Endothelial cell of umbilical vein (primary cell): ENCODE results near the gene LHPP. TPM values are rescaled to one million over a fixed set of nuclear protein-coding genes. Genes with fewer than 3 reads are reported as not detected.
A peak's percentile ranks its signal among the peaks of the same experiment; 100 is the strongest.

Experiments used
- BruUV-seq: library from RNA; stranded (reverse); fragments of 400-500 nt; replicated peaks from 2 replicates; lab custom pipeline; 2021; lab: Mats Ljungman, UMichigan
- CTCF ChIA-PET: fragments of 300-600, 350-600 bp; sonication (Branson Sonifier 250); formaldehyde crosslinking; loops from one replicate; lab custom pipeline; 2021; ENCODE audit warnings: antibody characterized with exemption, inconsistent platforms; lab: Charles Lee
- POLR2A ChIA-PET: fragments of 300-600, 350-600 bp; sonication (Branson Sonifier 250); formaldehyde crosslinking; loops from one replicate; lab custom pipeline; 2021; ENCODE audit warnings: antibody characterized with exemption, inconsistent platforms; lab: Charles Lee
- DNase-seq: peaks from one replicate; pipeline ENCODE4 v3.0.0-alpha.2; 2011; ENCODE audit warnings: low read depth, low spot score
- FAIRE-seq: peaks from 2 replicates; lab custom pipeline; 2011; peaks lifted over from hg19 to GRCh38; lab: Jason Lieb, UNC
- H2AFZ ChIP-seq: 2 replicates; pipeline ENCODE4 v1.6.0; 2012; ENCODE audit warnings: low read depth, low read length, control low read depth, inconsistent platforms
- H3K27ac ChIP-seq: 2 replicates; pipeline ENCODE4 v1.5.1; 2011; ENCODE audit warnings: low read depth, mild to moderate bottlenecking, control low read depth, low read length, moderate library complexity; ENCODE audit not compliant: insufficient read depth
- H3K27me3 ChIP-seq, 2 experiments: 2 replicates each; pipeline versions ENCODE4 v1.6.0 to v1.6.1; 2011; ENCODE audit warnings: low read length in 2 of 2, mixed read lengths in 1 of 2; ENCODE audit not compliant: control insufficient read depth in 2 of 2, insufficient read depth in 2 of 2
- H3K36me3 ChIP-seq, 2 experiments: 2 replicates in 1 of 2; 3 replicates in 1 of 2; pipeline ENCODE4 v1.5.1; 2011; ENCODE audit warnings: low read length in 2 of 2, mild to moderate bottlenecking in 1 of 2, moderate library complexity in 1 of 2; ENCODE audit not compliant: control insufficient read depth in 2 of 2, insufficient read depth in 2 of 2; ENCODE audit errors: extremely low read depth in 1 of 2
- H3K4me1 ChIP-seq: 3 replicates; pipeline ENCODE4 v1.5.1; 2011; ENCODE audit warnings: mild to moderate bottlenecking, low read length; ENCODE audit not compliant: control insufficient read depth, insufficient read depth; ENCODE audit errors: extremely low read depth
- H3K4me2 ChIP-seq: 2 replicates; pipeline ENCODE4 v1.6.1; 2011; ENCODE audit warnings: low read length, control low read depth, mixed read lengths; ENCODE audit not compliant: insufficient read depth
- H3K4me3 ChIP-seq, 3 experiments: fragments of 200-600 bp in 1 of 3; sonication (generic), shearing (Covaris generic) in 1 of 3; replicated peaks in 1 of 3; 2 replicates each; pipeline ENCODE4 v1.5.1; 2011 to 2016; ENCODE audit warnings: control low read depth in 3 of 3, low read length in 3 of 3, mild to moderate bottlenecking in 2 of 3, inconsistent platforms in 1 of 3, low read depth in 1 of 3, moderate library complexity in 1 of 3; ENCODE audit not compliant: insufficient read depth in 1 of 3
- H3K79me2 ChIP-seq: 2 replicates; pipeline ENCODE4 v1.6.0; 2012; ENCODE audit warnings: low read length, inconsistent platforms; ENCODE audit not compliant: control insufficient read depth, insufficient read depth
- H3K9ac ChIP-seq: replicated peaks from 2 replicates; pipeline ENCODE3; 2011; ENCODE audit warnings: low read length, control low read depth; ENCODE audit not compliant: insufficient read depth; ENCODE audit errors: extremely low read depth
- H3K9me1 ChIP-seq: replicated peaks from 3 replicates; pipeline ENCODE4 v1.6.0; 2011; ENCODE audit warnings: mild to moderate bottlenecking, low read length; ENCODE audit not compliant: control insufficient read depth, insufficient read depth; ENCODE audit errors: extremely low read depth
- H3K9me3 ChIP-seq: replicated peaks from 2 replicates; pipeline ENCODE4 v1.5.1; 2012; ENCODE audit warnings: low read length, inconsistent platforms; ENCODE audit not compliant: control insufficient read depth, insufficient read depth
- H4K20me1 ChIP-seq: replicated peaks from 2 replicates; pipeline ENCODE3; 2011; ENCODE audit warnings: mild to moderate bottlenecking, low read length; ENCODE audit not compliant: control insufficient read depth, insufficient read depth; ENCODE audit errors: extremely low read depth
- EZH2 ChIP-seq: IDR thresholded peaks from 2 replicates; pipeline ENCODE4 v1.6.1; 2012; ENCODE audit warnings: borderline replicate concordance, low read depth, mild to moderate bottlenecking, moderate library complexity, low read length, inconsistent platforms; ENCODE audit not compliant: severe bottlenecking
- FOS ChIP-seq: IDR thresholded peaks from 2 replicates; pipeline ENCODE4 v1.6.1; 2011; ENCODE audit warnings: mild to moderate bottlenecking, low read length, moderate library complexity, borderline replicate concordance; ENCODE audit not compliant: insufficient read depth
- GATA2 ChIP-seq: IDR thresholded peaks from 2 replicates; pipeline ENCODE4 v1.7.0; 2011; ENCODE audit warnings: low read depth, mild to moderate bottlenecking, moderate library complexity, mixed read lengths, low read length; ENCODE audit not compliant: insufficient read length, insufficient read depth
- JUN ChIP-seq: IDR thresholded peaks from 2 replicates; pipeline ENCODE4 v1.6.1; 2011; ENCODE audit warnings: borderline replicate concordance, low read depth; ENCODE audit not compliant: insufficient read length, insufficient read depth
- MYC ChIP-seq: IDR thresholded peaks from one replicate; pipeline ENCODE4 v1.6.1; 2011; ENCODE audit warnings: mild to moderate bottlenecking, low read depth, low read length
- POLR2A ChIP-seq: IDR thresholded peaks from 2 replicates; pipeline ENCODE4 v1.6.1; 2012; ENCODE audit warnings: low read depth, mild to moderate bottlenecking, control low read depth, low read length
- POLR2AphosphoS5 ChIP-seq: IDR thresholded peaks from 2 replicates; pipeline ENCODE4 v1.6.1; 2012; ENCODE audit warnings: low read depth, mild to moderate bottlenecking, control low read depth, low read length, moderate library complexity; ENCODE audit not compliant: insufficient read depth
- dilution Hi-C: fragments of 300-500 bp; cut with MboI; formaldehyde crosslinking; loops from one replicate; pipeline ENCODE4 v1.15.0; 2019; ENCODE audit warnings: low sequenced_read_pairs; ENCODE audit not compliant: extremely low pct_ligation_motif_present
- intact Hi-C: fragments of 100-400 bp; cut with micrococcal nuclease; formaldehyde crosslinking; loops from one replicate; pipeline ENCODE4 v1.10.0; 2022
- polyA plus RNA-seq, 4 experiments: library from polyadenylated mRNA; depleted of rRNA in 3 of 4; stranded (reverse) in 3 of 4; unstranded in 1 of 4; fragments of >200 nt; gene quantifications; 2 replicates each; pipeline versions ENCODE4 v1.2.1 to v1.2.3, GENCODE V29; 2011 to 2012; ENCODE audit warnings: missing spikeins in 1 of 4
- total RNA-seq: library from RNA; stranded (reverse); gene quantifications from 2 replicates; pipeline ENCODE4 v1.2.3, GENCODE V29; 2021
- TF ChIP-seq, protein P1 (sequence below), 2 donors: IDR thresholded peaks; 1 replicate in 1 of 2; 2 replicates in 1 of 2; pipeline ENCODE4 v1.5.1; 2011; ENCODE audit warnings: low read length in 2 of 2, mild to moderate bottlenecking in 2 of 2, moderate library complexity in 2 of 2, control low read depth in 1 of 2, inconsistent platforms in 1 of 2, low read depth in 1 of 2; ENCODE audit not compliant: insufficient read depth in 1 of 2; ENCODE audit errors: extremely low read depth in 1 of 2
- TF ChIP-seq, protein P2 (sequence below): IDR thresholded peaks from 2 replicates; pipeline ENCODE4 v1.6.1; 2011; ENCODE audit not compliant: insufficient read depth, insufficient read length

Gene LHPP
- total and polyA plus RNA-seq, 2 donors (not counting 3 experiments of a cell fraction or from before 2014, with no cell fraction given) = 5.8 to 11.2 TPM

DNA sequence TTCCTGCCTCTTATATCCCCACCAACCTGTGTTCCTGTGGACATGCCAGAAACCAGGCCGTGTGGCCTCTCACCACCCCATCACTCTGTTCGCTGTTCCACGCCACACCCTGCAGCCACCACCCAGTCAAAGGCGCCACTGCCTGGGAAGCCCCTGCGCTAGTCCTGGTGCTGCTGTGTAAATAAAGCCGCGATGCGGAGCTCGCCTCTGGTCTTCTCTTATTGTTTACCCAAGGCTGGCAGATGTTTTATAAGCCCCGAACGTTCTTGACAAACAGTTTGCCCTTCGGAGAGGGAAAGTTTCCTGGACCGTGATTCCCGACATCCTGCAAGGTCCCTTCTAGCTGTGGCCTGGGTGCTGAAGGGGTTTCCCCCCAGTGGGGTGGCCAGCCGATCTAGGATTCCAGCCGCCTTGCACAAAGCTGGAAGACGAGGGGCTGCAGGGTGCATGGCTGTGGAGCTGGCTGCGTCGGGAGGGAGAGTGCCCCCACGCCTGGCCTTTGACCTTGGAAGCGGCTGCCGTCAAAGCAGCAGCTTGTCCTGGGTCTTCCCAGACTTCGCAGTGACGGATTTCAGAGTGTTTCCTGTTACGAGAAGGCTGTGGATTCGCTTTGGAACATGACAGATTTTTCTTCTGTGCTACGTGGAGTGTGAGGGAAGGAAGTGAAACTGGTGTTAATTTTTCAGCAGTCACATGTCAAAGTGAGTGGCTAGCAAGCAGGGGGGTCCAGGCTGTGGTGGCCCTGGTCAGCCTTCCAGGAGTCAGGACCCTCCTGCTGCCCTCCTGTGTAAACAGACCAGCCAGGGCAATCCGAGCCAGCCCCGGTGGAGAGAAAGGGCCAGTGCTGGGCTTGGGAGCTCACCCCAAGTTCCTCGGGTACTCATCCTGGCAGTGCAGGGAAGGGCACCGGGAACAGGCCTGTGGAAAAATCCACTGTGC is 61.6 kb downstream of the LHPP start:
- dilution Hi-C loops = no loop called here
- TF ChIP-seq POLR2AphosphoS5 = no peak

DNA sequence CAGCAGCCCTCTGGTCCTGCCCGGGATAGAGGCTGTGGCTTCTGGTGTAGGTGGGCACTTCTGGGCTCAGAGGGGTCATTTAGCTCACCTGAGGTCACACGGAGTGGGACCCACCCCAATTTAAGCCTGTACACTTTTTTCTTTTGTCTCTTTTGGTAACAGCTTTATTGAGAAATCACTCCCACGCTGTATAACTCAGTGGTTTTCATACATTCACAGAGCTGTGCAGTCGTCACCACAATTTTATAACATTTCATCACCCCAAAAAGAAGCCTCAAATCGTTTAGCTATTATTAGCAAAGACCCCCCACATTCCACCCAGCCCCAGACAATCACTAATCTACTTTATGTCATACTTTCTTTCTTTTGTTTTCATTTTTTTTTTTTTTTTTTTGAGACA is 62.3 kb downstream of the LHPP start:
- Histone ChIP-seq H3K36me3 (no peaks in the 10 kb centered on the region), H3K9me1 (no peaks in the 10 kb centered on the region), H3K9ac (no peak overlapping the region), H3K27me3 (no peaks in the 10 kb centered on the region), H4K20me1 (no peaks in the 10 kb centered on the region), H3K79me2 (no peaks in the 10 kb centered on the region), H3K4me2 (no peak overlapping the region), H3K9me3 (no peaks in the 10 kb centered on the region), H3K4me3 (no peak overlapping the region), H3K27ac (no peak overlapping the region), H3K4me1 (no peaks in the 10 kb centered on the region), H2AFZ (no peak overlapping the region)
- ChIA-PET POLR2A (no interaction called here), CTCF (interaction anchor here (2.7 kb wide), 1 partner anchor 222 kb away, joined by 11 read pairs; no protein-coding TSS in a partner anchor)
- DNase-seq (no peak), FAIRE-seq (no peak)
- dilution Hi-C loops (no loop called here), intact Hi-C loops (no loop called here)
- TF ChIP-seq, protein P1, sequence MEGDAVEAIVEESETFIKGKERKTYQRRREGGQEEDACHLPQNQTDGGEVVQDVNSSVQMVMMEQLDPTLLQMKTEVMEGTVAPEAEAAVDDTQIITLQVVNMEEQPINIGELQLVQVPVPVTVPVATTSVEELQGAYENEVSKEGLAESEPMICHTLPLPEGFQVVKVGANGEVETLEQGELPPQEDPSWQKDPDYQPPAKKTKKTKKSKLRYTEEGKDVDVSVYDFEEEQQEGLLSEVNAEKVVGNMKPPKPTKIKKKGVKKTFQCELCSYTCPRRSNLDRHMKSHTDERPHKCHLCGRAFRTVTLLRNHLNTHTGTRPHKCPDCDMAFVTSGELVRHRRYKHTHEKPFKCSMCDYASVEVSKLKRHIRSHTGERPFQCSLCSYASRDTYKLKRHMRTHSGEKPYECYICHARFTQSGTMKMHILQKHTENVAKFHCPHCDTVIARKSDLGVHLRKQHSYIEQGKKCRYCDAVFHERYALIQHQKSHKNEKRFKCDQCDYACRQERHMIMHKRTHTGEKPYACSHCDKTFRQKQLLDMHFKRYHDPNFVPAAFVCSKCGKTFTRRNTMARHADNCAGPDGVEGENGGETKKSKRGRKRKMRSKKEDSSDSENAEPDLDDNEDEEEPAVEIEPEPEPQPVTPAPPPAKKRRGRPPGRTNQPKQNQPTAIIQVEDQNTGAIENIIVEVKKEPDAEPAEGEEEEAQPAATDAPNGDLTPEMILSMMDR (IDR thresholded peaks at IDR 0.05; ENCODE audit: extremely low read depth in 1 of 2, insufficient read depth in 1 of 2, low read depth in 1 of 2, low read length in 2 of 2) = no peak
- TF ChIP-seq GATA2 (no peak), MYC (no peak), FOS (no peak), POLR2AphosphoS5 (no peak), POLR2A (no peak), EZH2 (no peak), JUN (no peak)
- TF ChIP-seq, protein P2, sequence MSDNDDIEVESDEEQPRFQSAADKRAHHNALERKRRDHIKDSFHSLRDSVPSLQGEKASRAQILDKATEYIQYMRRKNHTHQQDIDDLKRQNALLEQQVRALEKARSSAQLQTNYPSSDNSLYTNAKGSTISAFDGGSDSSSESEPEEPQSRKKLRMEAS = no peak
- BruUV-seq = no TSS peak

More for the DNA sequence above, 61.6 kb downstream of the LHPP start:
- Histone ChIP-seq H3K36me3 (no peaks in the 10 kb centered on the region), H3K9me1 (no peaks in the 10 kb centered on the region), H3K4me2 (no peak overlapping the region), H3K9ac (no peak overlapping the region), H3K27me3 (no peaks in the 10 kb centered on the region), H3K4me1 (no peaks in the 10 kb centered on the region), H3K27ac (no peak overlapping the region), H4K20me1 (no peaks in the 10 kb centered on the region), H3K4me3 (no peak overlapping the region), H3K79me2 (no peaks in the 10 kb centered on the region), H3K9me3 (no peaks in the 10 kb centered on the region), H2AFZ (no peak overlapping the region)
- DNase-seq = peak; percentile 25
- POLR2A ChIA-PET = no interaction called here
- CTCF ChIA-PET = interaction anchor here (2.7 kb wide), 1 partner anchor 223 kb away, joined by 11 read pairs; no protein-coding TSS in a partner anchor
- FAIRE-seq = peak; percentile 8
- intact Hi-C loops = no loop called here
- no TSS peak for BruUV-seq
